CD14-positive monocyte (primary cell): ENCODE data around the gene AGFG1. TPM values are rescaled to one million over a fixed set of nuclear protein-coding genes. Genes with fewer than 3 reads are reported as not detected.

Source experiments
- DNase-seq, 3 donors: peaks; one replicate each; pipeline ENCODE4 v3.0.0-alpha.2; 2011 to 2022
- H2AFZ ChIP-seq: 2 replicates; pipeline ENCODE4 v1.6.0; 2012; ENCODE audit warnings: mild to moderate bottlenecking, low read depth, low read length, inconsistent platforms; ENCODE audit not compliant: insufficient read depth, poor library complexity, severe bottlenecking
- H3K27ac ChIP-seq, 2 donors: 1 replicate in 1 of 2; 2 replicates in 1 of 2; pipeline ENCODE4 v1.5.1; 2012 to 2013; ENCODE audit warnings: low read length in 2 of 2, control low read depth in 1 of 2, inconsistent platforms in 1 of 2, low read depth in 1 of 2, mild to moderate bottlenecking in 1 of 2
- H3K27me3 ChIP-seq, 2 donors: one replicate each; pipeline versions ENCODE4 v1.6.0 to v1.6.1; 2011 to 2013; ENCODE audit warnings: low read length in 2 of 2; ENCODE audit not compliant: control insufficient read depth in 2 of 2, insufficient read depth in 2 of 2
- H3K36me3 ChIP-seq, 2 donors: replicated peaks in 1 of 2; 1 replicate in 1 of 2; 2 replicates in 1 of 2; pipeline versions ENCODE4 v1.5.1 to v1.6.1; 2012 to 2013; ENCODE audit warnings: low read length in 2 of 2, control low read depth in 1 of 2, inconsistent platforms in 1 of 2, mild to moderate bottlenecking in 1 of 2; ENCODE audit not compliant: insufficient read depth in 2 of 2, control insufficient read depth in 1 of 2
- H3K4me1 ChIP-seq, 2 donors: 1 replicate in 1 of 2; 2 replicates in 1 of 2; pipeline versions ENCODE4 v1.5.1 to v1.6.1; 2012 to 2013; ENCODE audit warnings: low read length in 2 of 2, control low read depth in 1 of 2, inconsistent platforms in 1 of 2, mild to moderate bottlenecking in 1 of 2, moderate library complexity in 1 of 2; ENCODE audit not compliant: insufficient read depth in 2 of 2, control insufficient read depth in 1 of 2
- H3K4me2 ChIP-seq: replicated peaks from 2 replicates; pipeline ENCODE3; 2012; ENCODE audit warnings: low read length, moderate library complexity, mild to moderate bottlenecking; ENCODE audit not compliant: poor library complexity, severe bottlenecking; ENCODE audit errors: extremely low read depth
- H3K4me3 ChIP-seq, 3 experiments: fragments of 200-600 bp in 1 of 3; sonication (generic) in 1 of 3; replicated peaks in 1 of 3; 1 replicate in 2 of 3; 2 replicates in 1 of 3; pipeline ENCODE4 v1.5.1; 2011 to 2013; ENCODE audit warnings: low read length in 3 of 3, mild to moderate bottlenecking in 3 of 3, control low read depth in 2 of 3, low read depth in 2 of 3, inconsistent platforms in 1 of 3, moderate library complexity in 1 of 3
- H3K79me2 ChIP-seq: 2 replicates; pipeline ENCODE4 v1.6.0; 2012; ENCODE audit warnings: mild to moderate bottlenecking, control low read depth, inconsistent platforms, low read length, moderate library complexity; ENCODE audit not compliant: insufficient read depth
- H3K9ac ChIP-seq: 2 replicates; pipeline ENCODE4 v1.6.0; 2017; ENCODE audit warnings: low read length, mild to moderate bottlenecking; ENCODE audit not compliant: insufficient read depth, poor library complexity, severe bottlenecking
- H3K9me3 ChIP-seq, 2 donors: replicated peaks in 1 of 2; 1 replicate in 1 of 2; 2 replicates in 1 of 2; pipeline versions ENCODE4 v1.5.1 to v1.6.1; 2012 to 2013; ENCODE audit warnings: low read length in 2 of 2, control low read depth in 1 of 2; ENCODE audit not compliant: control insufficient read depth in 1 of 2, insufficient read depth in 1 of 2
- H4K20me1 ChIP-seq: 2 replicates; pipeline ENCODE4 v1.6.0; 2012; ENCODE audit warnings: mild to moderate bottlenecking, low read length, control low read depth, moderate library complexity; ENCODE audit not compliant: insufficient read depth
- H3K27ac Mint-ChIP-seq, 7 donors: one replicate each; pipeline ENCODE4 v1.8.0; 2020; ENCODE audit warnings: mild to moderate bottlenecking in 7 of 7, mixed read lengths in 7 of 7, moderate library complexity in 6 of 7, inconsistent platforms in 2 of 7
- H3K27me3 Mint-ChIP-seq, 3 donors: one replicate each; pipeline ENCODE4 v1.8.0; 2021 to 2022; ENCODE audit warnings: low read depth in 3 of 3, mild to moderate bottlenecking in 3 of 3, mixed read lengths in 3 of 3, moderate library complexity in 3 of 3, inconsistent platforms in 1 of 3
- H3K36me3 Mint-ChIP-seq, 2 donors: one replicate each; pipeline ENCODE4 v1.8.0; 2020; ENCODE audit warnings: mixed read lengths in 2 of 2, inconsistent platforms in 1 of 2, mild to moderate bottlenecking in 1 of 2
- H3K4me1 Mint-ChIP-seq: one replicate; pipeline ENCODE4 v1.8.0; 2020; ENCODE audit warnings: mild to moderate bottlenecking, mixed read lengths
- H3K4me3 Mint-ChIP-seq, 2 donors: one replicate each; pipeline ENCODE4 v1.8.0; 2020; ENCODE audit warnings: mild to moderate bottlenecking in 2 of 2, mixed read lengths in 2 of 2, moderate library complexity in 1 of 2
- H3K9me3 Mint-ChIP-seq, 7 donors: one replicate each; pipeline ENCODE4 v1.8.0; 2020 to 2022; ENCODE audit warnings: mixed read lengths in 7 of 7, mild to moderate bottlenecking in 6 of 7, moderate library complexity in 6 of 7, inconsistent platforms in 2 of 7
- WGBS: methylation state at CpG from one replicate; pipeline ENCODE4 v1.1.5; 2013; ENCODE audit warnings: missing lambda C conversion rate; ENCODE audit not compliant: insufficient coverage; 5-methylcytosine and 5-hydroxymethylcytosine counted together
- intact Hi-C, 2 donors: fragments of 100-400 bp; cut with micrococcal nuclease; formaldehyde crosslinking; loops; one replicate each; pipeline versions ENCODE4 v1.15.0 to v1.15.1; 2023
- polyA plus RNA-seq, 3 donors: library from polyadenylated mRNA; depleted of rRNA in 1 of 3; unstranded in 2 of 3; stranded (reverse) in 1 of 3; fragments of 300-500 nt in 2 of 3; fragments of >200 nt in 1 of 3; fragmentation: Illumina TruSeq in 2 of 3; gene quantifications; 1 replicate in 2 of 3; 2 replicates in 1 of 3; pipeline ENCODE4 v1.2.3, GENCODE V29; 2012 to 2021
- TF ChIP-seq, protein P1 (sequence below): fragments of 200-600 bp; IDR thresholded peaks from one replicate; pipeline ENCODE4 v1.8.0; 2022; ENCODE audit warnings: antibody characterized with exemption, mild to moderate bottlenecking

AGFG1 gene
- polyA plus RNA-seq, 3 donors: 17.3 to 76.1 (median 56.9) TPM

DNA sequence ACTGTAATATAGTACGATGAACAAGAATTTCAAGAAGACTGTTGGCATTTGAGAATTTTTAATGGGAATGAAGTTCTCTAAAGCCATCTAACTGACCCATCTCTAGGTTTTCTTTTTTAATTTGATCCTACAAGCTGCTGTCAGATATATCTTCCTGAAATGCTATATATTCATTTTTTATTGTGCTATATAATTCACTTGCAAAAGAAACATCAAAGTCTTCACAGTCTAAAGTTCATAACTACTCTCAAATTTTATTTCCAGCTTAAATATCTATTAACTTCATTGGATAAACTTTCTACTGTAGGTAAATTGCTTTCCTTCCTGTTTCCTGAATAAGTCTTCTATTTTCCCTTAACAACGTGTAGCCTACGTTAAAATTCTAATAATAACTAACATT lies 130.4 kb downstream of the AGFG1 start:
- Histone ChIP-seq H3K27ac (no peak overlapping the region), H3K4me1 (no peaks in the 10 kb centered on the region), H2AFZ (no peak overlapping the region), H3K4me3 (no peak overlapping the region), H3K9me3 (no peaks in the 10 kb centered on the region), H3K36me3 (no peaks in the 10 kb centered on the region), H3K4me2 (no peak overlapping the region), H3K27me3 (peaks cover 9 to 11% of the 10 kb centered on the region in 2 donors), H3K9ac (no peak overlapping the region), H3K79me2 (no peaks in the 10 kb centered on the region), H4K20me1 (no peaks in the 10 kb centered on the region)
- peaks cover 0 to 3% (median 0%) of the 10 kb centered on the region in 7 donors for H3K9me3 Mint-ChIP-seq
- no peak for DNase-seq
- intact Hi-C loops: no loop called here
- no peaks in the 10 kb centered on the region for H3K4me1 Mint-ChIP-seq
- no peaks in the 10 kb centered on the region for H3K36me3 Mint-ChIP-seq
- TF ChIP-seq, protein P1, sequence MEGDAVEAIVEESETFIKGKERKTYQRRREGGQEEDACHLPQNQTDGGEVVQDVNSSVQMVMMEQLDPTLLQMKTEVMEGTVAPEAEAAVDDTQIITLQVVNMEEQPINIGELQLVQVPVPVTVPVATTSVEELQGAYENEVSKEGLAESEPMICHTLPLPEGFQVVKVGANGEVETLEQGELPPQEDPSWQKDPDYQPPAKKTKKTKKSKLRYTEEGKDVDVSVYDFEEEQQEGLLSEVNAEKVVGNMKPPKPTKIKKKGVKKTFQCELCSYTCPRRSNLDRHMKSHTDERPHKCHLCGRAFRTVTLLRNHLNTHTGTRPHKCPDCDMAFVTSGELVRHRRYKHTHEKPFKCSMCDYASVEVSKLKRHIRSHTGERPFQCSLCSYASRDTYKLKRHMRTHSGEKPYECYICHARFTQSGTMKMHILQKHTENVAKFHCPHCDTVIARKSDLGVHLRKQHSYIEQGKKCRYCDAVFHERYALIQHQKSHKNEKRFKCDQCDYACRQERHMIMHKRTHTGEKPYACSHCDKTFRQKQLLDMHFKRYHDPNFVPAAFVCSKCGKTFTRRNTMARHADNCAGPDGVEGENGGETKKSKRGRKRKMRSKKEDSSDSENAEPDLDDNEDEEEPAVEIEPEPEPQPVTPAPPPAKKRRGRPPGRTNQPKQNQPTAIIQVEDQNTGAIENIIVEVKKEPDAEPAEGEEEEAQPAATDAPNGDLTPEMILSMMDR: no peak
- H3K27me3 Mint-ChIP-seq: peaks cover 19 to 31% (median 21%) of the 10 kb centered on the region in 3 donors
- no peak overlapping the region for H3K27ac Mint-ChIP-seq
- no CpG with 5 or more reads among the region's 3 CpGs for WGBS
- H3K4me3 Mint-ChIP-seq: no peak overlapping the region

DNA sequence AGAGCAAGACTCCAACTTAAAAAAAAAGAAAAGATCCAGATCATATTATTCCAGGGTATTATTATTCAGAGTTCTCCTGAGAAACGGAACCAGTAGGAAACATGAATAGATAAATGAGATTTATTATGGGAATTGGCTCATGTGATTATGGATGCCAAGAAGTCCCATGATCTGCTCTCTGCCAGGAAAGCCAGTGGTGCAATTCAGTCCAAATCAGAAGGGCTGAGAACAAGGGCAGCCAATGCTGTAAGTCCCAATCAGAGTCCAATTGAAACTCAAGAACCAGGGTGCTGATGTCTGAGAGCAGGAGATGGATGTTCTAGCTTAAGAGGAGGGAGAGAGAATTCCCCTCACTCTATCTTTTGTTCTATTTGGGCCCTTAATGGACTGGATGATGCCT lies 134.5 kb downstream of the AGFG1 start:
- no peak for DNase-seq
- no peaks in the 10 kb centered on the region for H3K36me3 ChIP-seq
- no peak overlapping the region for H2AFZ ChIP-seq
- Mint-ChIP-seq H3K27me3 (peaks cover 27 to 43% (median 34%) of the 10 kb centered on the region in 3 donors), H3K27ac (no peak overlapping the region), H3K36me3 (no peaks in the 10 kb centered on the region), H3K4me1 (peaks cover 20% of the 10 kb centered on the region), H3K4me3 (peak overlapping the region in 1 of 2 donors; percentile 33), H3K9me3 (peaks cover 0 to 3% (median 0%) of the 10 kb centered on the region in 7 donors)
- WGBS: 100% methylated on average over 1 of the region's 1 CpG
- H3K9ac ChIP-seq: no peak overlapping the region
- TF ChIP-seq, protein P1: no peak
- H3K9me3 ChIP-seq: no peaks in the 10 kb centered on the region
- H4K20me1 ChIP-seq: no peaks in the 10 kb centered on the region
- intact Hi-C loops: no loop called here
- H3K27ac ChIP-seq: no peak overlapping the region
- no peak overlapping the region for H3K4me3 ChIP-seq
- peaks cover 21 to 23% of the 10 kb centered on the region in 2 donors for H3K27me3 ChIP-seq
- peaks cover 16% of the 10 kb centered on the region in 2 donors for H3K4me1 ChIP-seq
- H3K79me2 ChIP-seq: no peaks in the 10 kb centered on the region
- no peak overlapping the region for H3K4me2 ChIP-seq
